Stimulated activated naive CD8-positive, alpha-beta T cell treated with anti-CD3 and anti-CD28 coated beads, Interleukin-15, amount 100 ng/mL, for 72 hours (primary cell): ENCODE results near the gene SLC37A1.
A peak's percentile ranks its signal among the peaks of the same experiment; 100 is the strongest.

Source experiments
- ATAC-seq: fragments of 150-1000 bp; cut with Tn5 transposase; 2 replicates; pipeline ENCODE4 v1.10.0; 2021; ENCODE audit warnings: mild to moderate bottlenecking, moderate library complexity
- DNase-seq, 2 donors: peaks; one replicate each; pipeline ENCODE4 v3.0.0; 2021 to 2022
- H3K27ac Mint-ChIP-seq, 2 donors: one replicate each; pipeline ENCODE4 v1.8.0; 2022; ENCODE audit warnings: mild to moderate bottlenecking in 2 of 2, mixed read lengths in 2 of 2, moderate library complexity in 2 of 2
- H3K27me3 Mint-ChIP-seq: one replicate; pipeline ENCODE4 v1.8.0; 2022; ENCODE audit warnings: mixed read lengths
- H3K4me1 Mint-ChIP-seq: one replicate; pipeline ENCODE4 v1.8.0; 2022; ENCODE audit warnings: mild to moderate bottlenecking, mixed read lengths
- H3K4me3 Mint-ChIP-seq, 2 donors: one replicate each; pipeline ENCODE4 v1.8.0; 2022; ENCODE audit warnings: mild to moderate bottlenecking in 2 of 2, mixed read lengths in 2 of 2, moderate library complexity in 1 of 2
- H3K9me3 Mint-ChIP-seq, 2 donors: one replicate each; pipeline ENCODE4 v1.8.0; 2022; ENCODE audit warnings: mixed read lengths in 2 of 2

SLC37A1 gene

DNA sequence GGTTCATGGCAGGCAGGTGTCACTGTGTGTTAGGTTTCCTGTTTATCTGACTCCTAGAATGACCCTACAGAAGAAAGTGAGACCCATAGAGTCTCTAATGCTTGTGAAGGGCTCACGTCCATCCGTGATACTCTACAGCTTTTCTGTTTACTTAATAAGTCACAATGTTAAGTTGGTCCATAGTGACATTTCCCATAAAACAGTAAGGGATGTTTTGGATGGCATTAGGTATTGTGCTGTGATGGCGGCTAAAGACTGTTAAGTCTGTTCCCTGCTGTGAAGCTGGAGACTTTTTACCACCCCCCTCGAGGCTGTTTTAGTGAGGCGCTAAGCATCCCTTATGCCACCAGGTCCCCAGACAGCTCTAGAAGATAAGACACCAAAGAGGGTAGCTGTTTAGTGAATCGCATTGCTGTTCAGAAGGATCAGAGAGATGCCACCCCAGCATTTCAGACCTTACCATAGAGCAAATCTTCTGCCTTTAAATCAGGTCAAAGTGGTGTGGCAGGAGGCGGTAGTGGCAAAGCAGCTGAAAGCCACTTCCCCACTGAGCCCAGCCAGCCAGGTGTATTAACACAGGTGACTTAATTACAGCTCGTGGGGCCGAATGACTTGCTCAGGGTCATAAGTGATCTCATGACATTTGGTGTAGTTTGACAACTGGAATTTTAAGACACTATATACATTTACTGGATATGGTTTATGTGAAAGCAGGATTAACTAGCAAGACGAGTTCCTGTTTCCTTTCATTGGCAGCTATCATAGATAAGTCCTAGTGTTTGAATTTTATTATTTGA is 25.0 kb downstream of the SLC37A1 start:
- H3K9me3 Mint-ChIP-seq, result no peaks in the 10 kb centered on the region
- DNase-seq (no peak), ATAC-seq (no peak)
- peaks cover 29% of the 10 kb centered on the region for H3K4me1 Mint-ChIP-seq
- H3K27me3 Mint-ChIP-seq, result no peaks in the 10 kb centered on the region
- no peak overlapping the region for H3K4me3 Mint-ChIP-seq
- H3K27ac Mint-ChIP-seq, result peak overlapping the region in 1 of 2 donors; percentile 42

DNA sequence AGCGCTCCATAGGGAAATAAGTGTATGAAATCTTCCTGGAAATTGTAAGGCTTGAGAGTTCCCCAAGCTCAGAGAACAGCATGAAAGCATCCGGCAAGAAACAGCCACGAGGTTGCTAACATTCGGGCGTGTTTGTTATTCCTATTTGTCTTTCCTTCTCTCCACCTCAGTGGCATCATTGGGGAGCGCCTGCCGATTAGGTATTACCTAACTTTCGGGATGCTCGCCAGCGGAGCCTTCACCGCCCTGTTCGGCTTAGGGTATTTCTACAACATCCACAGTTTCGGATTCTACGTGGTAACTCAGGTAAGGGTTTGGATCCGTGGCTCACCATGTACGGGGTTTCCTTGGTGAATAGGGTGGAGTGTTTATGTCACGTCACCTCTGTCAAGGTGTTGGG is 25.7 kb downstream of the SLC37A1 start:
- Mint-ChIP-seq H3K4me3 (no peak overlapping the region), H3K9me3 (no peaks in the 10 kb centered on the region), H3K27ac (no peak overlapping the region), H3K27me3 (no peaks in the 10 kb centered on the region), H3K4me1 (peaks cover 23% of the 10 kb centered on the region)
- DNase-seq, result no peak
- no peak for ATAC-seq

DNA sequence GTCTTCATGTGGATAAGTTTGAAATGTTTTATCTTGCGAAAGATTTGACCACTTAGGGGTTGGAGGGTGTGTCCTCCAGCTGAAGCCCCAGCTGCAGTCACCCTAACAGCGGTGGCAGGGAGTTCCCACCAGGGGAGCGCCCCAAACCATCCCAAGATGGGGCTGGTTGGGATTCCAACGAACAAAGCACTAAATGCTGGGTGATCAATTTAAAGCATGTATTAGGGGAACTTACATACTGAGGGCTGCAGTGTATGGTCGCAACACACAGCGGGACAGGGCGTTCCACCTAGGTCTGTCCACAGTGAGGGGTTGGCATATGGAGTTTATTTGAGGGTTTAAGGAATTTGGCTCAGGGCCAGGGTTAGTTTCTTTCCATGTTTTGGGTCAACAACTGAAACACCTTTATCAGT is 26.3 kb downstream of the SLC37A1 start:
- Mint-ChIP-seq H3K4me3 (no peak overlapping the region), H3K27me3 (no peaks in the 10 kb centered on the region), H3K9me3 (no peaks in the 10 kb centered on the region), H3K27ac (no peak overlapping the region), H3K4me1 (peaks cover 22% of the 10 kb centered on the region)
- ATAC-seq (no peak), DNase-seq (no peak)

GRCh38 chr21:42540396-42540795 is 26.7 kb downstream of the SLC37A1 start:
- peaks cover 22% of the 10 kb centered on the region for H3K4me1 Mint-ChIP-seq
- no peak overlapping the region for H3K4me3 Mint-ChIP-seq
- H3K27me3 Mint-ChIP-seq, result no peaks in the 10 kb centered on the region
- DNase-seq (no peak), ATAC-seq (no peak)
- H3K9me3 Mint-ChIP-seq, result no peaks in the 10 kb centered on the region
- H3K27ac Mint-ChIP-seq, result no peak overlapping the region

GRCh38 chr21:42541174-42541573 is 27.5 kb downstream of the SLC37A1 start:
- no peak for ATAC-seq

DNA sequence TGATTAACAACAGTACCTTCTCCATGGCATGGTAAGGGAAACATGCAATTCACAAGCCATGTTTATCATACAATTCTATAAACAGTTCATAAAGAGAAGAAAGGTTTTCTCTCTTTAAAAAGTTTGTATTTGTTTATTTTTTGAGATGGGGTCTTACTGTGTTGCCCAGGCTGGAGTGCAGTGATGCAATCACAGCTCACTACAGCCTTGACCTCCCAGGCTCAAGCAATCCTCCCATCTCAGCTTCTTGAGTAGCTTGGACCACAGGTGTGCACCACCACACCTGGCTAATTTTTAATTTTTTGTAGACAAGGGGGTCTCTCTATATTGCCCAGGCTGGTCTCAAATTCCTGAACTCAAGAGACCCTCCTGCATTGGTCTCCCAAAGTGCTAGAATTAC is 28.0 kb downstream of the SLC37A1 start:
- Mint-ChIP-seq H3K27ac (no peak overlapping the region), H3K4me1 (peaks cover 19% of the 10 kb centered on the region), H3K27me3 (no peaks in the 10 kb centered on the region), H3K9me3 (no peaks in the 10 kb centered on the region), H3K4me3 (no peak overlapping the region)
- no peak for ATAC-seq
- DNase-seq, result no peak

More at GRCh38 chr21:42541174-42541573, 27.5 kb downstream of the SLC37A1 start:
- no peak for DNase-seq
- Mint-ChIP-seq H3K4me1 (peaks cover 19% of the 10 kb centered on the region), H3K27ac (no peak overlapping the region), H3K4me3 (no peak overlapping the region), H3K9me3 (no peaks in the 10 kb centered on the region), H3K27me3 (no peaks in the 10 kb centered on the region)

DNA sequence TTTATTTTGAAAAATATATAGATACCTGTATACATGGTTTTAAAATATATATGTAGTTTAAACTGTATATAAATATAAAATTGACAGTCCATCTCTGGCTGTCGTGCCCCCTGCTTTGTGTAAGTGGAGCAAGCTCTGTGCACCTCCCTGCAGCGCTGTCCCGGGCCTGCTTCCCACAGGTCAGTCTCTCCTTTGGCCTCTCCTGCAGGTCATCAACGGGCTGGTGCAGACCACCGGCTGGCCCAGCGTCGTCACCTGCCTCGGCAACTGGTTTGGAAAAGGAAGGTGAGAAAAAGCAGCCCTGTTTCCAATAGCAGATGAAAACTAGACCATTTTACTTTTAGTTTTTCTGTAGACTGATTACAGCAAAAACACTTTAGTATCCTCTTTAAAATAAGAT is 28.5 kb downstream of the SLC37A1 start:
- no peak for DNase-seq
- Mint-ChIP-seq H3K4me1 (peaks cover 13% of the 10 kb centered on the region), H3K4me3 (no peak overlapping the region), H3K9me3 (no peaks in the 10 kb centered on the region), H3K27ac (no peak overlapping the region), H3K27me3 (no peaks in the 10 kb centered on the region)
- ATAC-seq, result no peak

GRCh38 chr21:42542596-42542995 is 28.9 kb downstream of the SLC37A1 start:
- Mint-ChIP-seq H3K4me3 (no peak overlapping the region), H3K9me3 (no peaks in the 10 kb centered on the region), H3K27me3 (no peaks in the 10 kb centered on the region), H3K4me1 (peaks cover 12% of the 10 kb centered on the region), H3K27ac (no peak overlapping the region)
- ATAC-seq, result no peak
- no peak for DNase-seq

- no peak overlapping the region for H3K27ac Mint-ChIP-seq
- no peak for DNase-seq
- H3K27me3 Mint-ChIP-seq, result no peaks in the 10 kb centered on the region
- no peaks in the 10 kb centered on the region for H3K9me3 Mint-ChIP-seq
- ATAC-seq, result no peak
- no peak overlapping the region for H3K4me3 Mint-ChIP-seq
- H3K4me1 Mint-ChIP-seq, result peaks cover 13% of the 10 kb centered on the region
Measured at GRCh38 chr21:42543106-42543847, 29.6 kb downstream of the SLC37A1 start.

DNA sequence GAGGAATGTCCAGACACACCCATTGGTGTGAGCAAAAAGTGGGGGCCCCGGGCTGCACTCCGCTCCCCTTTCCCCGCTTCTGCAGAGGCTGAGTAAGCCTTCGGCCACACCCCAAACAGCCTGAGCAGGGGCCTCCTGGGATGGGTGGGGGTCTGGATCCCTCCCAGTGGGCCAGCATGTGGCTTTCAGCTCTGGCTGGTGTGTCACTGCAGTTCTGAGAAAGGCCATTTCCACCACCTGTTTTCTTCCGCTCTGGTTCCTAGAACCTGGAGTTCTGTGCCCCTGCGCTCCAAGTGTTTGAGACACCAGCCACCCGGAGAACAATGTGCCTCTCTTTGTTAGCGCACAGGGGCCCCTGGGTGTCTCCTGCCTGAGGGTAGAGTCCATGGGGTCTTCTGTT is 30.9 kb downstream of the SLC37A1 start:
- Mint-ChIP-seq H3K27ac (no peak overlapping the region), H3K4me1 (peaks cover 18% of the 10 kb centered on the region), H3K27me3 (no peaks in the 10 kb centered on the region), H3K4me3 (no peak overlapping the region), H3K9me3 (no peaks in the 10 kb centered on the region)
- no peak for DNase-seq
- no peak for ATAC-seq

GRCh38 chr21:42545317-42545716 is 31.7 kb downstream of the SLC37A1 start:
- no peaks in the 10 kb centered on the region for H3K27me3 Mint-ChIP-seq
- H3K9me3 Mint-ChIP-seq, result no peaks in the 10 kb centered on the region
- H3K4me1 Mint-ChIP-seq, result peaks cover 18% of the 10 kb centered on the region
- peak overlapping the region in 1 of 2 donors; percentile 71 for H3K27ac Mint-ChIP-seq
- ATAC-seq (no peak), DNase-seq (no peak)
- H3K4me3 Mint-ChIP-seq, result no peak overlapping the region

GRCh38 chr21:42545745-42546144 is 32.1 kb downstream of the SLC37A1 start:
- peaks cover 18% of the 10 kb centered on the region for H3K4me1 Mint-ChIP-seq
- DNase-seq (no peak), ATAC-seq (no peak)
- H3K27ac Mint-ChIP-seq, result peak overlapping the region in 1 of 2 donors; percentile 54
- H3K4me3 Mint-ChIP-seq, result no peak overlapping the region
- H3K27me3 Mint-ChIP-seq, result no peaks in the 10 kb centered on the region
- no peaks in the 10 kb centered on the region for H3K9me3 Mint-ChIP-seq

GRCh38 chr21:42546433-42546832 is 32.8 kb downstream of the SLC37A1 start:
- no peaks in the 10 kb centered on the region for H3K27me3 Mint-ChIP-seq
- H3K9me3 Mint-ChIP-seq, result no peaks in the 10 kb centered on the region
- H3K4me3 Mint-ChIP-seq, result no peak overlapping the region
- no peak for DNase-seq
- H3K4me1 Mint-ChIP-seq, result peaks cover 18% of the 10 kb centered on the region
- ATAC-seq, result no peak
- H3K27ac Mint-ChIP-seq, result peak overlapping the region in 1 of 2 donors; percentile 18

DNA sequence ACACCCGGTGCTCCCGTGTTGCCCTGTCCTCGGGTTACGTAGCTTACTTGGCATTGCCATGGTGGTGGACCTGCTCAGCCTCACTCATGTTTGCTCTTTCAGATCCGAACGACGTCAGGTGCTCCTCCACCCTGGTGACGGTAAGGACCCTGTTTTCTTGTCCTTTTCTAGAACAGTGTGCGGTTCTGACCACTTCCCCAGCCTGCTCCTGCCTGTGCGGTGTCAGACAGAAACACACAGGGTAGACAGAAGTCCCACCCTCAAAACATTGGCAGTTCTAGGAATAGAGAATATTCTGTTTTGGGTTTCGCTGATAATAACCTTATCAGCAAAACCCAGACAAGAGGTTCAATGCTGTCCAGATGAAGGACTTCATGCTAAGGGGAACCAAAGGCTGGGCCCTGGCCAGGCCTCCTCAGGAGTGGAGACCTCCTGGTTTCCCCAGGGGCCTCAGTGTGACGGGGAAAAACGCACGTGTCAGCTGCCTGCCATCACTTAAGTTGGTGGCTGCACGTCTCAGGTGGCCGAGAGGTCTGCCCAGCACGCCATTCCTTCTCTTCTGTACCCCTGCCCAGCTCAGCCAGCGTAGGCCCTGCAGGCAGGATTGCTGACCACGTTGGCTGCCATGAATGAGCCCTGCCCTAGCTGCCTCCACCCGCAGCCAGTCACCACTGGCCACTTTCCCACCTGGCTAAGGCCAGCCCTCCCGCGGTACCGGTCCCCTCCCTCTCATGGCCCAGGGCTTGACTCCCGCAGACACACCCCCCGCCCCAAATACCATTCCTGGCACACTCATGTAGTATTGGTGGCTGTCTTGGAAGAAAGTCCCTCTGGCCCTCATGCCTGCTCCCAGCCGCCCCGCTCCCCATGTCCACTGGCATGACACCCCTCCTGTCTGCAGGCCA is 33.6 kb downstream of the SLC37A1 start:
- ATAC-seq (no peak), DNase-seq (no peak)
- Mint-ChIP-seq H3K4me3 (no peak overlapping the region), H3K4me1 (peaks cover 18% of the 10 kb centered on the region), H3K27ac (peak overlapping the region in 1 of 2 donors; percentile 19), H3K27me3 (no peaks in the 10 kb centered on the region), H3K9me3 (no peaks in the 10 kb centered on the region)

GRCh38 chr21:42547906-42548365 is 34.3 kb downstream of the SLC37A1 start:
- no peaks in the 10 kb centered on the region for H3K9me3 Mint-ChIP-seq
- DNase-seq (no peak), ATAC-seq (no peak)
- H3K27ac Mint-ChIP-seq, result peak overlapping the region in 1 of 2 donors; percentile 84
- peaks cover 18% of the 10 kb centered on the region for H3K4me1 Mint-ChIP-seq
- no peak overlapping the region for H3K4me3 Mint-ChIP-seq
- no peaks in the 10 kb centered on the region for H3K27me3 Mint-ChIP-seq
